HG02571 (cell line): ENCODE data around the gene EPAS1.

Source experiments
- ATAC-seq: cut with Tn5 transposase; IDR thresholded peaks from one replicate; pipeline ENCODE4 v1.9.1; 2021; ENCODE audit warnings: mild to moderate bottlenecking, moderate library complexity; ENCODE audit not compliant: unreplicated experiment

EPAS1 gene

DNA sequence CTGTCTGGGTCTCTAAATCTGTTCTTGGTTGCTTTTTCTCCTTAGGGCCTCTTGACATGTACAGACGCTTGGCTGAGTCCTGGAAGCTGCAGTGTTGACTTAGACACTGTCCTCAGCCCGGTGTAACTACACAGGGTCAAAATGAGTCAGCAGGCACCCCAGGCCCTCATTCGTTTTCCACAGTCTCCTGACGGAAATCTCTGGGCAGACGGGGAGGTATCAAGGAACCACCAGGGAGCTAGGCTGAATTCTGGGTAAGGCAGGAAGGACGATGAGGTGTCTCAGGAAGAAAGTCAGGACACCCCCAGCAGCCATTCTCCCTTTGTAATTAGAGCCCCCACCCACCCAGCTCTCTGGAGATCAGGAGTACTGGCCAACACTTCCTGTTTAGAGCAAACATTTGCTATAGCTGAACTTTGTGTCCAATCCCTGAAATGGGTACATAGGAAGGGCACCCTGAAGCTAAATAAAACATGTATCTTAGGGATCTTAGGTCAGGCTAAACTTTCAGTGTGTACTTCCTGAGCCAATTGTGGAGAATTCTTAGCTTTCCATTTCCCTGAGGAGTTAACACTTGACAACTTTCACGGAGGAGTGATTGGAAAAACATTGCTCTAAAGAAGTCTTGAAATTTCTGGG, 23.9 kb upstream of the EPAS1 start:
- ATAC-seq: no peak

DNA sequence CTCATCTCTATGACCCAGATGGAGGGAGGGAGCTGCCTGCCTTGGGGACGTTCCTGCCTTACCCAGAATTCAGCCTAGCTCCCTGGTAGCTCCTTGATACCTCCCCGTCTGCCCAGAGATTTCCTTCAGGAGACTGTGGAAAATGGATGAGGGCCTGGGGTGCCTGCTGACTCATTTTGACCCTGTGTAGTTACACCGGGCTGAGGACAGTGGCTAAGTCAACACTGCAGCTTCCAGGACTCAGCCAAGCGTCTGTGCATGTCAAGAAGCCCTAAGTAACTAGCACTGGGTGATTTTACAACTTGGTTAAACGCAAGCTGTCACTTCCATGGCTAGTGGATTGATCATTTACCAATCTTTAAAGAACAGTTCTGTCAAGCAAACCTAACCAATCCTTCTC, 23.3 kb upstream of the EPAS1 start:
- ATAC-seq: no peak

DNA sequence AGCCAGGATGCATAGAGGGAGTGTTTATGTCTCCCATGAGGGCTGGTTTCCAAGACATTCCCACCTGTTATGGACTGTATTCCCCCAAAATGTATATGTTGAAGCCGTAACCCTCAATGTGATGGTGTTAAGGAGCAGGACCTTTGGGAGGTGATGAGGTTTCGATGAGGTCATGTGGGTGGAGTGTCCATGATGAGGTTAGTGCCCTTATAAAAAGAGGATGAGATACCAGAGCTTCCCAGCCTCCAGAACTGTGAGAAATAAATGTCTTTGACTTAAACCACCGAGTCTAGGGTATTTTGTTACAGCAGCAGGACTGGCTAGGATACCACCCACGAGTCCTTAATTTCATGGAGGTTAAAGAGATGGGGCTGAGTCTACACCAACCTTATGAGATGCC, 22.6 kb upstream of the EPAS1 start:
- ATAC-seq: no peak

DNA sequence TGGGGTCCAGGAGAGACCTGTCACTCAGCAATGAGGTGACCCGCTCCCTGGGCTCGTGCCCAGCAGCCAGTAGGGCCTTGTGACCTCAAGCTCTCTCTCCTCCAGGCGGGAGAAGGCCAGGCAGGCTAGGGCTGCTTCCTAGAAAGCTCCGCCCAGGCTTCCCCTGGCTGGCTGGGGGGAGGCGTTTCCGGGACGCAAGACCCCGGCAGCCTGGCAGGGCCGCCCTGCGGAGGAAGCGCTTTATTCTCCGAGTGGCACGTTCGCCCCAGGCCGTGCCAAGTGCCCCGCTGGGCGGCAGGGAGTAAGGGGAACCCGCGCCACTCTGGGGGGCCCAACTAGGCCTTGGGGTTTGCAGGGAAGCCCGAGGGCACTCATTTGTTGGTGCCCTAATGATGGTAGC, 21.2 kb upstream of the EPAS1 start:
- no peak for ATAC-seq

DNA sequence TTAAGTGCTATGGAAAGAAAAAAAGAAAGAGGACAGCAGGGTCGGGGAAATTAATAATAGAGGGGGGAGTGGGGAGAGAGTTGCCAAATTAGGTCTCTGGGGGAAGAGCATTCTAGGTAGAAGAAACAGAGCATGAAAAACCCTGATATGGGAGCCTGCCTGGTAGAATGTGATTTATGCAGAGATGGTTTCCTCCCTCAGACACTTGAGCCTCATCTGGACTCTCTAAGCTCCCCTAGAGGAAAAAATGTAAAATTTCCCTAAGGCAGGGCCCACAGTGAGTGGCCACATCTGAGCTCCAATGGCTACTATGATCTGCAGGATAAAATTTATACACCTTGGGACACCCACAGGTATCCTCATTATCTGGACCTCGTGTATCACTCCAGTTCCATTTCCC, 20.6 kb upstream of the EPAS1 start:
- ATAC-seq: no peak

DNA sequence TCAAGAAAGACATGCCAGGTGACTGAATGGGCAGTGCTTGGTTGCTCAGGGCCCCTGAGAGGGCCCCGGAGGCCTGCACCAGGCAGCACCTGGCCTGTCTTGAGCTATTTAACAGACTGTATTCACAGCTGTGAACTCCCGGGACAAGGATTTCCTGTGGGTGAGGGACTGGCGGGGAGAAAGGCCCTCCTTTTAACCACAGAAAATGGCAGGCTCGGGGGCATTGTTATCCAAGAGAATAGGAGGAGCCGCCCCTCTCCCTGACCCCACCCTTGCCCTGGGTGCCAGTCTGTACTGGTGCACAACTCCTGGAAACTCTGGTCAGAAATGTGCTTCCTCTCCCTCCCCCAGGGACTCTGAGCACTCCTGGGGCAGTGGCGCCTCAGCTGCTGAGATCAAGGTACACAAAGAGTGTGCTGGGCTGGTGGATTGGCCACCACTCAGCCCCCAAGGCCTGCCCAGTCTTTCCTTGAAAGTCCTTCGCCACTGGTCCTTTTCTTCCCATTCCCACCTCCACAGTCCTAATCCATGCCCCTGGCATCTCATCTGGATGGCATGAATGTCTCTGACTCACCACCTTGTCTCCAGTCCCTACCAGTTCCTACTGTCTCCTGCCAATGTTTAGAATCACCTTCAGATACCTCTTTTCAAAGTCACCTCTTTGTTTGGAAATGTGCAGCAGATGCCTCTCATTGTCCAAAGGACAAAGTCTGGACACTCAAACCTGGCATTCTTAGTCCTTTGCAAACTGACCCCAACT, 19.6 kb upstream of the EPAS1 start:
- no peak for ATAC-seq

DNA sequence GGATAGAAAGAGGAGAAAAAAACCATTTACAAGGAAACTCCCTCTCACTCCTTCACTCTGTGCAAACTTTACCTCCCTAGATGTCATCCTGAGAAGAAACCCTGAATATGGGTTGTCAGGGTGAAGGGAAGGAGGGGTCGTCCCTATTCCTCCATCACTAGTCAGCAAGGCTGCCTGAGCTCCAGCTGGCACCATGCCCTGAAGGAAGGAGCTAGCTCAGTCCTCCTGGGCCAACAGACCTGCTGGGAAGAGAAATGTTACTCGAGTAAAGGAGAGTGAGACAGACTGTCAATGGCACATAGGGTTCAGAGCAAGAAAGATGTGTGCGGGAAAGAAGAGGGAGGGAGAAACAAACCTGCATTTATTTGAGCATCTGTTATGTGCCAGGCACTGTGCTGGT, 18.3 kb upstream of the EPAS1 start:
- ATAC-seq: no peak

DNA sequence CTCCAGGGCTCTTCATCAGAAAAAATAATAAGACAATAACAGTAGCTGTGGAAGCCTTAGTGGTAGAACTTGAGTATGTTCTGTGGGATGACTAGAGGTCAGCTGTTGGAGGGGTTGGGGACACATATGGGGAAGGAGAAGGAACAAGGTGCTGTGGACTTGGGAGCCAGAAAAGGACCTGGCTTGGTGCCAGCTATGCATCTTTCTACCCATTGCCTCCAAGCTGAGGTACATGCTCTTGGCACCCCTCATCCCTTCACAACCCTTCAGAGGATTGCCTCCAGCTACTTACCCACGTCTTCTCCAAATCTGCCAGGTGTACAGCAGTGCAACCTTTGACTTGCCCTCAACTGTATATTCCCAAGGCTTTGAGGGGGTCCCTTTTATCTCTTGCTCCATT, 15.3 kb upstream of the EPAS1 start:
- ATAC-seq: no peak

DNA sequence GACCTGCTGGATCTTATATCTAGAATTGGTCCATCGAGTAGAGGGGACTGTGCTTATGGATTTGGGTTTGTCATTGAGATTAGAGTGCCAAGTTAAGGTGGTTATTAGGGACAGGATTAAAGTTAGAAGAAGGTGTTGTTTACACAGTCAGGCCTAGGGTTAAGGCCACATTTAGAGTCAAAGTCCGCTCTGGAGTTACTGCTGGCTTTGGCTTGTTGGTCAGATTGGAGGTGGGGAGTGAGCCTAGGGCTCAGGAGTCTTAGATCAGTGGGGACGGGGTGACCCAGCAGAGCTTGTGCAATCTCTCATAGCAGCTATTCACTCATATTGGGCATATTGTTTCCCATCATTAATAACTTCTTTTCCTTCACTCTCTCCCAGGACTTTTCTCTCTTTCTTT, 13.5 kb upstream of the EPAS1 start:
- no peak for ATAC-seq

DNA sequence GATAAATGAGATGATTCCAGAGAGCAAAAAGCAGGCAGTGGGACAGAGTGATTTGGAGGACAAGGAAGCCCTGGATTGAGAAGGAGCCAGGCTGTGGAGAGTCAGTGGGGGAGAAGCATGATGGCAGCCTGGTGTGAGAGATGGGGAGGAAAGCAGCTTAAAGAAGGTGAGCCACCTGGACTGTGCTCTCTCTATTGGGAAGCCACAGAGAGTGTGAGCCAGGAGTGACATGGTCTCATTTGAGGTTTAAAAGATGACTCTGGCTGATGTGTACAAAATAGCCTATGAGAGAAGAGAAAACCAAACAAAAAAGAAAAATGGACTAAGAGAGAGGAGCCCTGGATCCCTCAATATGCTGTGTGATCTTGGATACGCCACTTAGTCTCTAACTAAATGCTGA, 12.9 kb upstream of the EPAS1 start:
- no peak for ATAC-seq

DNA sequence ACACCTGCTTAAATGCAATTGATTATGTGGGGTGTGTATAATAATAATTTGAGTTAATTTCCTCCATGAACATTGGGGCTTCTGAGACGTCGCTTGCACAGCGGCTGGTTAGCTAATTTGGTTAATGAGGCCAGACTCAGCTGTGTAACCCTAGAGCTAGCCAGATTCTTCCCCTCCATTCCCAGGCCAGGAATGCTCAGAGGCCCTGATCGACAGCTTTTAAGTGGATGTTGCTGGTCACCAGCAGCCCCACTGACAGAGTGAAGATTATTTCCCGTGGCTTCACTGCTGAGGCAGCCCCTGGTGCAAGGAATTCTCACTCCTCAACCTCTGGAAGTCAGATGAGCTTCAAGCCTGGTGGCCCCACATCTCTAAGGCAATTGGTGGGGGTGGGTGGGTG, 12.4 kb upstream of the EPAS1 start:
- ATAC-seq: no peak

DNA sequence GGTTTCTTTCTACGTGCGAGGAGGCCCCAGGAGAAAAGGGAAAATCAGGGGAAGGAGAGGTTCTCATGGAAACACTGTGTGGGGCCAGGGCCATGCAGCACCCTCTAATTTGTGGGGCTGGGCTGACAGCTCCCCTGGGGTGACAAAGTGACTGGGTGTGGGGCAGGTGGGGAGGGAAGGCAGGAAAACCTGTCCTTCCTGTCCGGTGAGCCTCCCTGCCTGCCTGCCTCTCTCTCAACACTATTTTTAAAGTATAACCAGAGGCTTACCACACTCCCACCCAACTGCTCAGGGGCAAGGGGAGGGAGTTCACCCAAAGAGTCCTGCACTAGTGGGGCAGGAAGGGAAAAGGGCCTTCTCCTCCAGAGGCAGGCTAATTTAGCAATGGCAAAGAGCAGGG, 10.5 kb upstream of the EPAS1 start:
- ATAC-seq: no peak

DNA sequence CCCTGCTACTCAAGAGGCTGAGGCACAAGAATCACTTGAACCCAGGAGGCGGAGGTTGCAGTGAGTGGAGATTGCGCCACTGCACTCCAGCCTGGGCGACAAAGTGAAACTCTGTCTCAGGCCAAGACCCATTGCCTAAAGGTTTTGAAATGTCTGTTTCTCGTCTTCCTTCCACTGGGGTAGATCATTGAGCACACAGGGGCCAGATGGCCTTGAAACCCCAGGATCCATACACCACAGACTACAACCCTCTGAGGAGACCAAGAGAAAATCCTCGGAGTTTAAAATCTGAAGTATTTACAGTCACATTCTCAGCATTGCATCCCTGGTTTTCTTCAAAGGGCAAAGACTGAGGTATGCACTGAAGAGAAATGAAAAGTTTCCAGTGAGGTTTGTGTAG, 7.1 kb upstream of the EPAS1 start:
- ATAC-seq: no peak

DNA sequence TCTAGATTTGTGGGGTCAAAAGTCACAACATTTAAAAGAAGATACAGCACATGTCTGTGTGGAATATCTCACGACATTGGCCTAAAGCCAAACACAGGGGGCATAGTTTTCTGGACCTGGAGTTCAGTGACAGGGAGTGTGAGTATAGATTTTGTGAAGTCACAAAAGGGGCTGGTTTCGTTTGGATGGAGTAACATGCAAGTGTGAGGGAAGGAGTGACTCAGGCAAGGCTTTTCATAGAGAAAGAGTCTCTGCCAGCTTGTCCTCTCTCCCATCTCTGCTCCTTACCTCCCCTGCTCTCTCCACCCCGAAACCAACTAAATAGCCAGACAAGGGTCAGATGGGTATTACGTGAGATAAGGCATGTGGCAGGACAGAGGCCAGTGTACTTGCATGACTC, 3.7 kb upstream of the EPAS1 start:
- no peak for ATAC-seq

DNA sequence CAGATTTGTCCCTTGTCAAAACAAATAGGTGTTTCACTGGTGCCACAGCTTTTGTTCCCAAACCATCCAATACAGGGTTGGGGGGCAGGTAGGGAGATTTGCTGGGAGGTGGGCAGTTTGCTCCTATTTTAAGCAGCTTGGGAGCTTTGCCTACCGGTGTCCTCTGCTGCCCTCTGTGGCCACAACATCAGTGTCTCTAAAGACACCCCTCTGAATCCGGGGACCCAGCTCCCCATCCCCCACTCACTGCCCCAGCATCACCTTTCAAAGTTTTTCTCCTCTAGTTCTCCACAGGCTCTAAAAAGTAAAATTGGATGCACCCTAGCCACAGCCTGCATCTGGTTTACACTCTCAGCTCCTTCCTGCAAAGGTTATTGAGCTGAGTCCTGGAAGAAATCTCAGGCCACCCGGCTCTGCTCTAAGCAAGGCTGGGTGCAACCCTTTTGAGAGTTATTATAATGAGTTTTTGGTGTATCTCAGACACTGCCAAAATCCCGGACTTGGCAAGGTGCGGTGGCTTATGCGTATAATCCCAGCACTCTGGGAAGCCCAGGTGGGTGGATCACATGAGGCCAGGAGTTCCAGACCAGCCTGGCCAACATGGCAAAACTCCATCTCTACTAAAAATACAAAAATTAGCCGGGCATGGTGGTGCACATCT, 2.9 kb upstream of the EPAS1 start:
- ATAC-seq: no peak

DNA sequence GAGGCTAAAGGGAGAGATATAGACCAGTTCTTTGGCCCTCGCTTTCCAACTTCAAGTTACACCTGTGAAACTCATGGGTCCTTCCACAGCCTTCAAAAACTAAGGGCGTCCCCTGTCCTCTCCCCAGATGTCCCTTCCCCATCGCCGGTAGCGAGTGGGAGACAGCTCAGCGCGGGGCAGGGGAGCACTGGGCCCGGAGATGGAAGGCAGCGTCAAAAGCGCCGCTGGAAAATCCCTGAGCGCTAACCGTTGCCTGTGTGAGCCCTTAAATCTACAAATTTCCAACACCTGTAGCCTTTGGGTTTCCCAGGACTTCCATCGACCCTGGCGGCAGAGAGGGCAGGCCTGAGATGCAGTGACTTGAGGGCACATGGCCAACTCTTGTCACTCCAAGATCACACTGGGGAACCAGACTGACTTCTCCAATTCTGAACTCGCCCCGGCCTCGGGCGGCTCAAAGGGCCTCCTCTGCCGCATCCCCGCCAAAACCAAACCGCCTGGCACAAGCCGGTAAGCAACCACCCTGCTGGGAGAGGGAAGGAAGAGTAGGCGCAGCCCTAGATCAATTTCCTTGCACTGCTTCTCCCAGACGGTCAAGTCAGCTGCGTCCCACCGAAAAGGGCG, 879 bp upstream of the EPAS1 start:
- no peak for ATAC-seq

DNA sequence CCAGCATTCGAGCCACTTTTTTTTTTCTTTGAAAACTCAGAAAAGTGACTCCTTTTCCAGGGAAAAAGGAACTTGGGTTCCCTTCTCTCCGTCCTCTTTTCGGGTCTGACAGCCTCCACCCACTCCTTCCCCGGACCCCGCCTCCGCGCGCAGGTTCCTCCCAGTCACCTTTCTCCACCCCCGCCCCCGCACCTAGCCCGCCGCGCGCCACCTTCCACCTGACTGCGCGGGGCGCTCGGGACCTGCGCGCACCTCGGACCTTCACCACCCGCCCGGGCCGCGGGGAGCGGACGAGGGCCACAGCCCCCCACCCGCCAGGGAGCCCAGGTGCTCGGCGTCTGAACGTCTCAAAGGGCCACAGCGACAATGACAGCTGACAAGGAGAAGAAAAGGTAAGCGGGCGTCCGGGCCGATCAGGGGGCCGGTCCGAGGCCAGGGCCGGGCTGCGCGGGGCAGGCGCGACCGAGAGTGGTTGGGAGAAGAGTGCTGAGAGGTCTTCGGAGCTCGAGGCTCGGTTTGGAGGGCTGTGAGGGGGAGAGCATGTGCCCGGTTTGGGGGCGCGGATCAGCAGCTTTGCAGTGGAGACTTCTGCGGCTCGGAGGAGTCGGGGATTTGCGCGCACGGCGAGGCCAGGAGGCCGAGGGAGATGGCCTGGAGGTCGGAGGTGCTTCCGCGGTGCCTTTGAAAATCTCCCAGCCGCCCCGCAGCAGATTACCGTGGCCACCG, 502 bp downstream of the EPAS1 start:
- peak; percentile 35 for ATAC-seq

DNA sequence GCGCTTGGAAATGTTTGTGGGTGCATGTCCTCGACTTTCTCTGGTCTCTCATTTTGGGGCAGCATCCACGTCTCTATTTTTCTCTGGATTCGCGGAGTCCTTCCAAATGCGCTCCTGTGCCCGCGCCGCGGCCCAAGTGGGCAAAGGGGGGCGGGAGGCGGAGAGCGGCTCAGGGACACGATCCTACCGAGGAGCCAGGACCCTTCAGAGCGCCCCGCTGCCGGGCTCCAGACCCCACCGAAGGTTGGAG, 990 bp downstream of the EPAS1 start:
- no peak for ATAC-seq

DNA sequence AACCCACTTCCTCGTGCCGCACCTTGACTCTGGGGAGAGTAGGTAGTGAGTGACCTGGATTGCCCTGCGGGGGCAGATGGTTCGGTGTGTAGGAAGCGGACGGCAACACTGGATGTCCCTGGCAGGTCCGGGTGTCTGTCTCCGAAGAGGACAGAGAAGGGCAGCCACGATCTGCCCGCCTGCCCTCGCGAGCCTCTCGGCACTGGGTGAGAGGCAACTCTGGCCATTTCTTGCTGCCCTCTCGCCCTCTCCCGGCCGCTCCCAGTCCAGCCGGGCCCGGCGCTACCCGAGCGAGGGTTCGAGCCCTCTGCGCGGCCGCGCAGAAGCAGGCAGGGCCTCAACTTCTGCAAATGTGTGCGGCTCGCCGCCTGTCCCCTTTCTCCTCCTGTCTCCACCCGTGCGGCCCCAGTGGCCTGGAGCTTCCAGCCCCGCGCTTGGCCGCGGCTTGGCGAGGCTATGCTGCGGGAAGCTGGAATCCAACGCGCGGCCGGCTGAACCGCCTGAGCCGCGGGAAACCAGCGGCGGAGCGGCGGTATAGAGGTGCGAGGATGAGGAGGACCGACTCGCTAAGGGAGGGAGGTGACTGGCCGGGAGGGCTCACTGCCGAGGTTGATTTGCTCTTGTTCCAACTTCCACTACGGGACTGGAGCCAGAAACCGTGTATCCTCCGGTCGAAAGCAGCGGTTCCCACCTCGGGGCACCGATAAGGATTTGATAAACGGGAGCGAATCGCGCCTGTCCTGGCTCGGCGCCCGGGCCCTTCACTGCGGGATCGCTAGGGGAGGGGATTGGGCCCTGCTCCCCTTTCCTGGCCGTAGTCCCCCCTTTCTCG, 1.5 kb downstream of the EPAS1 start:
- ATAC-seq: no peak

DNA sequence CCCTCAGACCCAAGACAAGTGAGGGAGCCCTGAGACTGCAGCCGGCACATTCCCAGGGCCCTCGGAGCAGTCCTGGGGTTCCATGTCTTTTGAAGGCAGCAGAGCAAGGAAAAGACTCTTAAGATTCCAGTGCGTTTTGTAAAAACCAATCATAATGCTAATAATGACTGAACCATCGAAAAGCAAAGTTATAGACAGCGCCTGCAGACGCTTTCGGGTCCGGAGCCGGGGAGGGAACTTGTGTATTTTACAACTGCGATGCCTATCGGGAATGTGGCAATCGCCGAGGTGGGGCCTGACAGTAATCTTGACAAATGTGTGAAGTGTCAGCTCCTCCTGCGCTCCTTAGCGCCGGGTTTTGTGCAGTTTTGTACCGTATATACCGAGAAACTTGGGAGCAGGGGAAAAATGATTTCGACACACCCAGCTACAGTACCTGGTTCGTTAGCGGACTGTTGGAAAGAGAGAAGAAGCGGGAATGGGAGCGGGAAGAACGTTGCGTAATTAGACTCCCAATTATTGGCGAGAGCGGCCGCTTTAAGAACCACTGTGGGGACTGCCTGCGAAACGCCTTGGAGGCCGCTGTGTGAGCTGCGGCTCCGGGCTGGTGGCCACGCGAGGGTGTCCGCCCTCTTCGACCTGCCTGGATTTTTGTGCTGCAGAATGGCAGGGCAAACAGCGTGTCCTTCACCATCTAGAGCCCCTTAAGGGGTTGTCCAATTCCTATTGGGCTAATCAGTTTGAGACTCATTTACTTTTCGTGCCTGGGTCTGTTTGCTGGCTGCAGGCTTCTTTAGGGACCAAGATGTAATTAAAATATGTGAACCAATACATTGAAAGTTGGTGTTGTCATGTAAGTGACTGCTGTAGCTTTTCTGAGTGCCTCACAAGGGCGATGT, 2.4 kb downstream of the EPAS1 start:
- ATAC-seq: no peak
